GM18909 (cell line): ENCODE results near the gene MAP4.
"Not testable (repeated sequence)": the region's sequence is repeated elsewhere in the genome, so short reads cannot be mapped to it uniquely, and the experiment has no call there.

ENCODE experiments used
- ATAC-seq: cut with Tn5 transposase; IDR thresholded peaks from one replicate; pipeline ENCODE4 v1.9.1; 2021; ENCODE audit warnings: mild to moderate bottlenecking; ENCODE audit not compliant: unreplicated experiment, poor library complexity

The MAP4 gene

DNA sequence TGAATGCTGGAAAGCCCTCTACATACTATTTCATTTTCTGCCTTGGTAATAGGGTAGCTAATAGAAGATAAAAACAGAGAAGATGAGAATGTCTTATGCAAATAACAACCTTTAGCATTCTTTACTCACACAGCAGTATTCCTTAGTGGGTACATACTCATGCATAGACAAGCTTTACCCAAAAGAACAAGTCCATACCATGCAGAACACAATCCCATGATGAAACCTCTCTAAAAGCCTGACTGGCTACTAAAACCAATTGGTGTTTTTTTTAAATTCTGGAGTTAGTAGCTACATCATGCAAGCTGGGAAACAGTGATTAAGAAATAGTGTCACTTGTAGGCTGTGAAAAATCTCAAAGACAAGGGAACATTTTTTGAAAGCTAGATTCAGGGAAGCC, 108.4 kb downstream of the MAP4 start:
- no peak for ATAC-seq

DNA sequence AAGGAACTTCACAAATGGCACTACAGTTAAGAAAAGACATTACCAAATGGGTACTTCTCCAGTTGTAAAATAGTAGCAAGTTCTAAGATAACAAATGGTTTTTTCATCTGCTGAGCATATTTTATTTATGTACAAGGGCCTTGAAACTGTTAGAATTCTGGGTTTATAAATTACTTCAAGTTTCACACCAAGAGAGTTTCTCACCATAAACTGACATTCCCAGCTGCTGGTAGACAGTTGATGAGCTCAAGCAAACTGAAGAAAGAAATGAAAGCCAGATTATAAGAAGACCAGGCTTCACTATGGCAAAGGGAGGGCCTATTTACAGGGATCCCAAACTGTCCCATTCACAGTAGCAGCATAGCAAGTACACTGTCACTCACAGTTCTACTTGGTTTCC, 113.5 kb downstream of the MAP4 start:
- ATAC-seq = no peak

DNA sequence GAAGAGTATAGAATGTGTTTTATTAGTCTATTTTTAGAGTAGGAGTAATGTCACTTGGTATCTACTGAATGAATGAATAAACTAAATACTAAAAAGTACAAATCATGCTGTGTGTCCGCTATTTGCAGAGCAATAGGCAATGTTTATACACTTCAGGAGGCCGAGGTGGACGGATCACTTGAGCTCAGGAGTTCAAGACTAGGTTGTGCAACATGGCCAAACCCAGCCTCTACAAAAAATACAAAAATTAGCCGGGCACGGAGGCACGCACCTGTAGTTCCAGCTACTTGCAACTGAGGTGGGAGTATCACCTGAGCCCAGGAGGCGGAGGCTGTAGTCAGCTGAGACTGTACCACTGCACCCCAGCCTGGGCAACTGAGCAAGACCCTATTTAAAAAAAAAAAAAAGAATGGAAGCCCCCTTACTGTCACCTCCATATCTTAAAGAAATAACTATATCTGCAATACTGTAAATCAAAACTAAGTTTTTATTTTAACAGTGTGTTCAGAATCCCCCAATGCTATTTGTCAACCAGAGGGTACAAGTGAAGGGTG, 114.9 kb downstream of the MAP4 start:
- no peak for ATAC-seq

DNA sequence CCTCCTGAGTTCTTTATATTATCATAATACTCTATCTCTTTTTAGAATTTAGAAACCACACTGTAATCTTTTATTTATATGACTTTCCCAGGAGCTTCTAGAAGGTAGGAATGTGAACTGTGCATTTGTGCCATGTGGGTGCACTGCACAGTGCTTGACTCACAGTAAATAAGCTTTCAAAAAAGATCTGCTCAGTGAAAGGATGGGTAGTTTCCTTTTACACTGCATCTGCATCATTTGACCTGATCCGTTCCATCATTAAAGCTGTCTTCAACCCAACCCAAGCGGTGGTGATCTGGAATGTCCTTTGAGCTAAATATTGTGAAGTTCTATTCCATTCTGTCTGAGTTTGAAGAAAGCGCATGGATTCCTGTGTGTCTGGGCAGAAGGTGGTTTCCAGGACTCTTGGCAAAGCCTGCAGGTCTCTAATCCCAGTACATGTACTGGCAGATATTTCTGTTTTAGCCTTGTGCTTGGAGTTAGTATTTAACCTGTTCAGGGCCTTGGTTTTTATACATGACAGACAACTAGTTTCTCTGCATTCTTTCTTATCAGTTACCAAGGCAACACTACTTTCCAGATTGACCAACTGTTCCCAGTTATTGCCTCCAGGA, 116.6 kb downstream of the MAP4 start:
- no peak for ATAC-seq

DNA sequence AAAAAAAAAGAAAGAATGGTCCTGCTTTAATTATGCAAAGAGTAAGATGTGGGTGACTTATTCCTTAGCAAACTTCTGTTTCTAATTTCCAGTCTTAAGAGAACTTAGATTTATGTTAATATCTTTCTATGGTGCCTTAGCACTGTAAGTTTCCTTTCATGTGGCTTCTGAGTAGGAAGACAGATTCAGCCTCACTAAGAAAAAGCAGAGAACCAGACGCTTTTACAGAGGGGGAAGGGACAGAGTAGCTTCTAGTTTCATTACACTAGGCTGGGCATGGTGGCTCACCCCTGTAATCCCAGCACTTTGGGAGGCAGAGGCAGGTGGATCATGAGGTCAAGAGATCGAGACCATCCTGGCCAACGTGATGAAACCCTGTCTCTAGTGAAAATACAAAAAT, 118.3 kb downstream of the MAP4 start:
- ATAC-seq = no peak

DNA sequence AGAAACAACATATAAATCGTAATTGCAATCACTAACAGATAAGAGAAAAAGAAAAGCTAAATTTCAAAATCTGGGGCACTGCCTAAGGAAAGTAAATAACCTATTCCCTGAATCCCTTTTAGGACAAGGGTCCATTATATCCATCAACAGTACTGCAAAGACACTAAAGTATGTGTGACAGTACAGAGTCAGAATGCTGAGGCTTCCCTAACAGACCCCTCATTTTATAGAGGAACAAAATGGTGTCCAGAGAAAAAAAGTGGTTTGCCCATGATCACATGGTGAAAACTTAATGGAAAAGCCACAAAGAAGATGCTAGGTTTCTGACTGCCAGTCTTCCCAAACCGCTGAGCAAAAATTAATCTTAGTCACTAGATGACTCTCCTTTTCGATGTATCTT, 119.5 kb downstream of the MAP4 start:
- no peak for ATAC-seq

DNA sequence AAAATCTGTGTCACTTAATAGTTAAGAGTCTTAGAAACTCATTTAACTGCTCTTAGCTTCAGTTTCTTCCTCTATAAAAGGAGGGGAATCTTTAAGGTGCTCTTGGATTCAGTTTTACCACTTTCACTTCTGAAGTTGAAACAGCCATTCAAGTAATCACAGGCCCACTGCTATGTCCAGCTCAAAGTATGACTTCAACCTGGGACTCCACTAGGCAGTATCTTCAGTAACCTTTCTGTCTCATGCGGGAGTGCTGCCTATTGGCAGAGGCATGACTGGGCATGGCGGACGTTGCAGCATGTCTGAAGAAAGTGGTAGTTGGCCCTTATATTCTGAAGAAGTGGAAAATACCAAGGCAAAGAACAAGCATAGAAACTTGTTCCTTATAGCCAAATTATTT, 121.0 kb downstream of the MAP4 start:
- ATAC-seq = no peak

DNA sequence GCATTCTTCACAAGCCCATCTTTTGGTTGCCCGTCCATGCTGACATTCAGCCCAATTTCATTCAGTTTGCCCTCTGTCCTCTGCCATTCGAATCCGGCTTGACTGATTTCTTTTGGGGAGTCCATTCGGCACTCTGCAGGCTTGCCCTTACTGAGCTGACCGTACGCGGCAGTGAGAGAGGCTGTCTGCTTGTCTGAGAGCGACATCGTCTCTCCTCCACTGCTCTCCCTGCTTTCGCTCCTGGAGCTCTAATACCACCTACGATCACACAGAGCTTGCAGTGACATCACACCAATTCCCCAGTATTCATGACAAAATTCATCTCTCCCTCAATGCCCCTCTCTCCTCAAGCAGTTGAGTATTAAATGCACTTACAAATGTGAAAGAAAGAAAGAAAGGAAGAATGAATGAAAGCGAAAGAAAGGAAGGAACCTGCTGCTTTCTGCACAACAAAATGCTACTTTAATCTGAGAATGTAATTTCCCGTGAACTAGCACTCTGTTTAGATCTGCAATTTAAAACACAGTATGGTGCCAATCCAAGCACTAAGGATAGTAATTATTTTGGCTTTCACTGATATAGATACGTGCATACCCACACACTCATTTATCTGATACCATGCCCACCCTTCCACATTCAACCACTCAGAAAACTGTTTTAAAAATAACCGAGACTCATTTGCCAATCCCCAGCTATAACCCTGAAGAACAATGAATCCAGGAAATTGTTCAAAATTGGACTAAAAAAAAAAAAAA, 123.8 kb downstream of the MAP4 start:
- no peak for ATAC-seq

DNA sequence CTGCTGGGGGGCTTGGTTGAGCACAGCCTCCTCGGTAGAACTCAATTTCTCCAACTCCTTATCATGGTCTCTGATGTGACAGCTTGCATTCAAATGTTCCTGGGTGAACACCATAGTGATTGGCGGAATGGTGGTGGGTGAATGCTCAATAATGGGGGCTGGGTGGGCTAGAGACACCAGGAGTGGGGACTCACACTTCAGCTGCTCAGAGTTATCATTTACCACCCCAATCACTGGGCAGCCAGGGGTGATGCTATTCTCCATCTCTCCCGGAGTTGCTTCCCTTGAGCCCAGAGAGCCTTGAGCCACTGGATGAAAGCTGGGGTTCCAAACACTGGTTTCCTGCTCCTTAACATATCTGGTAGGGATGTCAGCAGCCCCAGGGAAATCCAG, 124.6 kb downstream of the MAP4 start:
- no peak for ATAC-seq

DNA sequence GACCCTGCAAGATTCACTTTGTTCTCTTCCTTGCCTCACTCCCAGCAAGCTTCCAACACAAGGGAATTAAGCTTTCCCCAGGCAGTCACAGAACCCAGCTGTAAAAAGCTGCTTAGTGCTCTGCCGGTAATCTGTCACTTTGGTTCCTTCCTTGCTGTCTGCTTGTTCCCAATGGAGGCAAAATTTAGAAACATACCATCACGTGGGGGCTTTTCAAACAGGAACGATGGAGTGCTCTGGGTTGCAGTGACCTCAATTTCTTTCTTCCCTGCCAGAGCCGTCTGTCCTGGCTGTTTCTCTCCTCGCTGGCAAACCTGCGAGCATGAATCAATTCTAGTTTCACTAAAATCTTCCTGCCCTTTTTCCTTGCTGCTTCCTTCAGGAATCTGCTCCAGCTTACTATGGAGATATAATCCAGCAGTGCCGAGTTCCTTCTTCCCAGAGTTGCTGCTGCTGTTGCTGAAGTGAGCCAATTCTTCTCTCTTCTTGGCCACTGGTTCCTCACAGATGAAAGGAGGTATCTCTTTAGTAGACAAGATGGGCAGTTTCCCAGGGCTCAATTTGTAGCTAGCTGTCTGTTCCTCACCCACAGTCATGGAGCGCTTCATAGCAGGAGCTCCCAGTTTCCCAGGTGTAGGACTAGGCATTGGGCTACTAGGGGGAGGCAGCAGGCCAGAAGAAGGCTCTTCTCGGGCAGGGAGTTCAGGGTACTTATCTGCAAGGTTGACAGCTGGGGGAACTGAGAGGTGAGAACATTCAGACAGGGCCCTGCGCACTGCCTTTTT, 125.2 kb downstream of the MAP4 start:
- ATAC-seq = no peak

DNA sequence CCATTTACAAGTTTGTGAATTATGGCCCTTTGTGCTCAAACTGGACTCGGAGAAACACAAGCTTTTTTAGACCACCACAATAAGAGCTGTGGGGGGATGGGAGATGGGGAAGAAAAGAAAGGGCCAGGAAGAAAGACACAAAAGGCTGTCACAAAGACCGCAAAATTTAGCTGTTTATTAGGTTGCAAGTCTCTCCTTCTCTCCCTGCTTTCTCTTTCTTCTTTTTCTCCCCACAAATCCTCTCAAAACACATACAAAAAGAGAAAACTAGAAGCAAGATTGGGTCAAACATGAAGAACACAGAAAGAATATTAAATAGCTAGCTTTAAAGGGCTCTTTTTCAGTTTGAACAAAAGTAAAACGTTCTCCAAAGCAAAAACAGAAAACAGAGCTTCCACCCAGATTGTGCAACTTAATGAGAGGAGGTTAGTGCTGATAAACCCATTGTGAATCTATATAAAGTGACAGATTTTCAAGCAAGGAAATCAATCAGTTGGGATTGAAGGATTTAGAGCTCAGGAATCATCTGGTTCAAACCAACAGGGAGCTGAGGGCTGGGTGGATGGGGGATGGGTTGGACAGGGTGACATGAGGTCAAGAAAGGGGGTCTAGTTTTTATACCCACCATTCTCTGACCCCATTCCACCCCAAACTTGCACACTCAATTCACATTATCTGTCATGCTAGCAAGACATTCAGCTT, 125.9 kb downstream of the MAP4 start:
- no peak for ATAC-seq

DNA sequence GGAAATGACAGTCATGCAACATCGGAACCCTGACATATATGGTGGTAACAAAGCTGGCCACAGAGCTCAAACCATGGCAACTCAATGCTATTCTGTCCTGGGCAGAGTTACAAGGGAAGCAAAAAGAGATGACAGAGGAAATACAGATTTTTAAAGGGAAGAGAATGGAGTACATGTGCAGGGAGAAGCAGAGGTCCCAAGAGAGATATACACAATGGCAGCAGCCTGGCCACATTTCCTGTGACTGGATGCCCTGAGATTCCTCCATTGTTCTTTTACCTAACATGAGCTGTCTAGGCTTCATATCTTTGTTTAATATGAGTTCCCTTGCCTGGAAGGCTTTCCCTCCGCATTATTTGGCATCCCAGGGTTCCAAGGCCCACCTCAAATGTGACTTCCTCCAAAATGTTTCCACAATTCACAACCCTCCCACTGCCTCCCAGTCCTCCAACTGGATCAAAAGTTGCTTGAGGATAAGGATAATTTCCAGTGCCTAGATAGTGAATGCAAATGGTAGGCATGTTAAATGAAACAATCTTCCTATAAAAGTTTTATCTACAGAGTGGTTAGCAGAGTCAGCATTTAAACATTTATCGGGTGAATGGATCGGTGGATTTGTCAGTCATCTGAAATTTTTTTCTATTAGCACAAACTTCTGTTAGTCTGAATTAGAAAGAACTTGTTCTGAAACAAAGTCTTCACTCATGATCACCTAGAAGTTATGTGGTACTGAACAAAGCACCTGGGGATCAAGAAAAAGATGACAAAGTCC, 127.0 kb downstream of the MAP4 start:
- ATAC-seq = no peak

DNA sequence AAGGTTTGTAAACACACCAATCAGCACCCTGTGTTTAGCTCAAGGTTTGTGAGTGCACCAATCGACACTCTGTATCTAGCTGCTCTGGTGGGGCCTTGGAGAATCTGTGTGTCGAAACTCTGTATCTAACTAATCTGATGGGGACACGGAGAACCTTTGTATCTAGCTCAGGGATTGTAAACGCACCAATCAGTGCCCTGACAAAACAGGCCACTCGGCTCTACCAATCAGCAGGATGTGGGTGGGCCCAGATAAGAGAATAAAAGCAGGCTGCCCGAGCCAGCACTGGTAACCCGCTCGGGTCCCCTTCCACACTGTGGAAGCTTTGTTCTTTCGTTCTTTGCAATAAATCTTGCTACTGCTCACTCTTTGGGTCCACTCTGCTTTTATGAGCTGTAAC, 128.2 kb downstream of the MAP4 start:
- not testable (repeated sequence) for ATAC-seq

DNA sequence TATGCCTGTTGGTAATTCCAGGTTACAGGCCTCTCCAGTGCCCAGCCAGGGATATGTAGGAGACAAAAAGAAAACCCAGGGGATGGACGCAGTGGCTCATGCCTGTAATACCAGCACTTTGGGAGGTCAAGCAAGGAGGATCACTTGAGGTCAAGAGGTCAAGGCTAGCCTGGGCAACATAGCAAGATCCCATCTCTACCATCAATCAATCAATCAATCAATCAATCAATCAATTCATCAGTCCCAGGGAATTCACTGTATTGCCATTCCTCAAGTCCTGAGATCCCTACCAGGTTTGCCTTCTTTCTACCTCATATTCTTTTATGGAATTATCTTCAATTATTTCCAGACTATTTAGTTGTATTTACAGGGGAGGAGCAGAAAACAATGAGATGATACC, 131.0 kb downstream of the MAP4 start:
- no peak for ATAC-seq

DNA sequence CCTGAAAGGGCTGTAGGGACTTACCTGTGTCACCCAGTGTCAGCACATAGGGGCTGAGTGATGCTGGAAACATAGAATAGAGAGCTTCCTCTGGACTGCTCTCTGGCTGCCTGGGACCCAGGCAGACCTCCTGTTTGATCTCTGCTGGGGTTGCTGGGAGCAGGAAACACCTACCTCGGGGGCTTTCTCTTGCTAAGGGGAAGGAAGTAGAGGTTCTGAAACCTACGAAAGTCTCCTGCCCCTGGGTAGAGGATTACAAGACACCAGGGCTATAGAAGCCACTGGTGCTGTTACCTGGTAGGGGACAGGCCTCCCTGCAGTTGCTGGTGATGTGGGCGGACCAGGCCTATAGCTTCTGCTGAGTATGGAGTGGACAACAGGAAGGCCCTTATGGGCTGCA, 131.6 kb downstream of the MAP4 start:
- ATAC-seq = no peak

DNA sequence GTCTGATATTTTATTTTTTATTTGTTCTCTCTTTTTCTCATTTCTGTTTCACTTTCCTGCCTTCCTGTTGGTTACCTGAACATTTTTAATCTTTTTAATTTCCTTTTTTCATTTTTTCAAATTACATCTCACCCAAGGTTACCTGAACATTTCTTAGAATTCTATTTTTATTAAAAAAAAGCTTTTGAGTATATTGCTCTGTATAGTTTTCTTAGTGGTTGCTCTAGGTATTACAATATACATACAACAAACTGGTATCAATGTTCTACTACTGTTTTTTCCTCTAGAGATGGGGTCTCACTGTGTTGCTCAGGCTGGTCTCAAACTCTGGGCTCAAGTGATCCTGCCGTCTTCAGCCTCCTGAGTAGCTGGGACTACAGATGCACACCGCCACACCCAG, 133.9 kb downstream of the MAP4 start:
- no peak for ATAC-seq

DNA sequence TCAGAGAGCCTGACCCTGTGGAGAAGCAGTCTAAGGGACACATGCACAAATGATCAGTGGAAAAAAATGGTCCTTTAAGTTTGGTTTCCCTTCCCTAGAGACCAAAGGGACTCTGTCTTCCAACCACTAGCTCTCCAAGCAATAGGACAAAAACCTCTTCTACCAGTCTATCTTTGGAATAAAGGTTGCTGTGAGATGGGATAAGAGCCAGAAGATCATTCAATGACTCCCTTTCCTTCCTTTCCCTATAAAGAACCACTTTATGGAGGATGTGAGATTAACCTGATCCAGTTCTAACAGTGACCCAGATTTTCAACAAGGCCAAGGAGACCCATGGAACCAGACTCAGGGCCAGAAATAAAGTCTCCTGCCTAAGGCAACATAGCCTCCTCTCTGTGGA, 138.5 kb downstream of the MAP4 start:
- ATAC-seq = no peak

DNA sequence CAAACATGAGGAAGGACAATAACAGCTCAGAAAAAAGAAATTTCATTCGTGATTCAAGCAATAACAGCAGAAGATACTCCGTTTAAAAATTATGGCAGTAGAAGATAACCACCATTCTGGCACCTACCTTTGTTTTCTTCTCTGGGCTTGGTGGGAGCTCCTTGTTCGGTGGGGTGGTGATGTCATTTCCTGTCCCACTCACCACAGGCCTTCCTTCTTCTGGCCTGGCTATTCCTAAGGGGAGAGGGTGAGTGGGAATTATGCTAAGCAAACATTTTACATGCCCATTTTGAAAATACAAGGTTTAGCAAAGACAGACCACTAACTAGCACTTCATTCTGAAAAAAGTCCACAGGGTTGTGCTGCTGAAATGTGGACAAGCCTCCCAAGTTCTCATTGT, 138.9 kb downstream of the MAP4 start:
- ATAC-seq = no peak

DNA sequence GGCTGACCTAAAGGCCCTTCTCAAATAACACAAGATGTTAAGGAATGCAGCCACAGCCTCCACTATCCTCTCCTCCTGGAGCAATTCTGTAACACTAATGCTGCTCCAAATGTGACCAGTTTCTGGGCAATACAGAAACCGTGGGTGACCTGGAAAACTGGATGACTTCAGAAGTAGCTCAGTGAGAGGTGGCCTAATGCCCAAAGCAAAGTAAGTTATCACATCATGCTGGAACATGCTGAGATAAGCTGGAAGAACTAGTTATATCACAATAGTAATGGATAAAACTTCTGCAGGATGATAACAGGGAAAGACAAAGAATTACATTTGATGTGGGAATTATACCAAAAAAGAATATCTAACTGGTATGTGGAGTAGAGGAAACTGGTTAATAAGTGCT, 141.3 kb downstream of the MAP4 start:
- ATAC-seq = no peak

DNA sequence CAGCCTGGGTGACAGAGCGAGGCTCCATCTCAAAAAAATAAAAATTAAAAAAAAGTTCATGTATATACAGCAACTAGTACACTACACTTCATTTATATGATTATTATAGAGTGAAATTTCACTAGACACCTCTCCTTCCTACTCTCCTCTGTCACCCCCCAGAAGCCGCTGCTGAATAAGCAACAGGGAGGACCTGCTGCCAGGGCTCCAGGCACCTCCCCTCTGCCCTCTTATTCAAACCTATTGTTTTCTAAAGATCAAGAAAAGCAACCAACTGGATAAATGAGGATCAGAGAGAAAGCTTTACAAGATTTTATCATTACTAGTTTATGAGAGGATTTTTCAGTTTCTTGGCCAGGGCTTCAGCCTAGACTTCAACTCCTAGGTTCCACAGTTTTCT, 141.8 kb downstream of the MAP4 start:
- no peak for ATAC-seq
